GM12878 (cell line): ENCODE measurements around the gene THSD4. TPM values are rescaled to one million over a fixed set of nuclear protein-coding genes. Genes with fewer than 3 reads are reported as not detected.

Source experiments
- ATAC-seq: fragments of 200-7000 bp; cut with Tn5 transposase; 3 replicates; pipeline ENCODE4 v1.9.1; 2020; ENCODE audit warnings: mild to moderate bottlenecking, moderate library complexity
- BruUV-seq: library from RNA; stranded (reverse); fragments of 400-500 nt; replicated peaks from 2 replicates; lab custom pipeline; 2021; lab: Mats Ljungman, UMichigan
- CTCF ChIA-PET: fragments of 300-600 bp; sonication (Branson Sonifier 250); formaldehyde crosslinking; extraction: SDS; loops from one replicate; lab custom pipeline; 2021; ENCODE audit warnings: inconsistent platforms; lab: Yijun Ruan, JAX
- POLR2A ChIA-PET: fragments of 350-600 bp; formaldehyde crosslinking; extraction: SDS; loops from one replicate; lab custom pipeline; 2021; ENCODE audit warnings: inconsistent platforms; lab: Charles Lee
- RAD21 ChIA-PET: fragments of 300-600 bp; sonication (Branson Sonifier 250); formaldehyde crosslinking; loops from one replicate; lab custom pipeline; 2023; ENCODE audit warnings: antibody characterized with exemption; ENCODE audit not compliant: unreplicated experiment; lab: Charles Lee
- SMC1A ChIA-PET: fragments of 300-600 bp; sonication (Branson Sonifier 250); formaldehyde crosslinking; loops from one replicate; lab custom pipeline; 2023; ENCODE audit not compliant: unreplicated experiment, uncharacterized antibody; lab: Charles Lee
- DNase-seq: peaks from one replicate; pipeline ENCODE4 v3.0.0-alpha.2; 2011; ENCODE audit warnings: low read depth, low spot score
- FAIRE-seq: peaks from 3 replicates; lab custom pipeline; 2011; peaks lifted over from hg19 to GRCh38; lab: Jason Lieb, UNC
- H2AFZ ChIP-seq: 2 replicates; pipeline ENCODE4 v1.6.0; 2011; ENCODE audit warnings: low read depth, low read length, control low read depth; ENCODE audit not compliant: control insufficient read depth
- H3K27ac ChIP-seq: 2 replicates; pipeline ENCODE4 v1.5.1; 2011; ENCODE audit warnings: control low read depth; ENCODE audit not compliant: control insufficient read depth, insufficient read depth
- H3K27me3 ChIP-seq, 2 experiments: replicated peaks in 1 of 2; 2 replicates each; pipeline versions ENCODE4 v1.6.0 to v1.6.1; 2011; ENCODE audit warnings: low read length in 1 of 2; ENCODE audit not compliant: control insufficient read depth in 2 of 2, insufficient read depth in 2 of 2
- H3K36me3 ChIP-seq, 2 experiments: 2 replicates each; pipeline ENCODE4 v1.5.1; 2011; ENCODE audit warnings: low read length in 1 of 2; ENCODE audit not compliant: control insufficient read depth in 2 of 2, insufficient read depth in 2 of 2
- H3K4me1 ChIP-seq: 2 replicates; pipeline ENCODE4 v1.6.1; 2011; ENCODE audit warnings: mild to moderate bottlenecking, low read length, moderate library complexity, mixed read lengths; ENCODE audit not compliant: control insufficient read depth, insufficient read depth
- H3K4me2 ChIP-seq: 2 replicates; pipeline ENCODE4 v1.6.0; 2011; ENCODE audit warnings: control low read depth; ENCODE audit not compliant: control insufficient read depth, insufficient read depth
- H3K4me3 ChIP-seq: fragments of 200-600 bp; sonication (generic); 2 replicates; pipeline ENCODE4 v1.5.1; 2016
- H3K79me2 ChIP-seq: 2 replicates; pipeline ENCODE4 v1.6.0; 2011; ENCODE audit warnings: low read length; ENCODE audit not compliant: control insufficient read depth, insufficient read depth
- H3K9ac ChIP-seq: 2 replicates; pipeline ENCODE4 v1.8.0; 2011; ENCODE audit warnings: low read length, control low read depth, mixed read lengths; ENCODE audit not compliant: control insufficient read depth, insufficient read depth
- H3K9me3 ChIP-seq: replicated peaks from 3 replicates; pipeline ENCODE4 v1.5.1; 2011; ENCODE audit warnings: mild to moderate bottlenecking, low read length; ENCODE audit not compliant: control insufficient read depth, insufficient read depth
- H4K20me1 ChIP-seq: 2 replicates; pipeline ENCODE4 v1.6.0; 2011; ENCODE audit not compliant: control insufficient read depth, insufficient read depth
- CBX5 ChIP-seq: sonication (generic); IDR thresholded peaks from 2 replicates; pipeline ENCODE4 v1.6.1; 2016; ENCODE audit warnings: low read depth, moderate library complexity, mild to moderate bottlenecking, inconsistent platforms
- CREM ChIP-seq: IDR thresholded peaks from 2 replicates; pipeline ENCODE4 v1.6.1; 2014; ENCODE audit warnings: antibody characterized with exemption, low read depth
- ESRRA ChIP-seq: IDR thresholded peaks from 2 replicates; pipeline ENCODE4 v1.6.1; 2012; ENCODE audit warnings: mild to moderate bottlenecking, low read length, improper control_type of control experiment
- FOXK2 ChIP-seq: fragments of 450-650 bp; IDR thresholded peaks from 2 replicates; pipeline ENCODE4 v1.6.1; 2017; ENCODE audit warnings: mild to moderate bottlenecking, moderate library complexity
- GABPA ChIP-seq: IDR thresholded peaks from 2 replicates; pipeline ENCODE4 v1.6.1; 2014; ENCODE audit warnings: antibody characterized with exemption, low read depth, mild to moderate bottlenecking, inconsistent platforms
- POLR2AphosphoS2 ChIP-seq: IDR thresholded peaks from 2 replicates; pipeline ENCODE4 v1.6.1; 2011; ENCODE audit warnings: low read depth, mild to moderate bottlenecking, low read length, improper control_type of control experiment, moderate library complexity
- RAD21 ChIP-seq: IDR thresholded peaks from 2 replicates; pipeline ENCODE4 v1.6.1; 2011; ENCODE audit warnings: mild to moderate bottlenecking, low read depth, low read length, moderate library complexity; ENCODE audit not compliant: insufficient read depth
- ZNF24 ChIP-seq: fragments of 450-650 bp; IDR thresholded peaks from 2 replicates; pipeline ENCODE4 v1.6.1; 2017; ENCODE audit warnings: antibody characterized with exemption, mild to moderate bottlenecking
- WGBS: methylation state at CpG from one replicate; pipeline ENCODE4 v1.1.6; 2016; ENCODE audit warnings: low lambda C conversion rate; ENCODE audit not compliant: insufficient replicate concordance, insufficient coverage; ENCODE audit errors: missing lambda C conversion rate; 5-methylcytosine and 5-hydroxymethylcytosine counted together
- in situ Hi-C: fragments of 300-500 bp; cut with MboI; formaldehyde crosslinking; loops from 9 replicates; pipeline ENCODE4 v1.14.3; 2018; ENCODE audit warnings: mixed read lengths
- intact Hi-C: fragments of 100-400 bp; cut with micrococcal nuclease; formaldehyde crosslinking; loops from one replicate; pipeline ENCODE4 v1.14.2; 2022; ENCODE audit not compliant: unreplicated experiment
- polyA plus RNA-seq, 11 experiments: library from polyadenylated mRNA; depleted of rRNA in 4 of 11; unstranded in 6 of 11; stranded (reverse) in 5 of 11; fragments of >200 nt; fragmentation: Nextera tagmentation in 4 of 11; fragmentation: Illumina TruSeq in 1 of 11; extraction: Ambion mirVana in 4 of 11; extraction: Trizol in 1 of 11; gene quantifications; 1 replicate in 1 of 11; 2 replicates in 10 of 11; pipeline versions ENCODE4 v1.2.1 to v1.2.3, GENCODE V29; 2011 to 2016; ENCODE audit warnings: inconsistent platforms in 2 of 11, missing spikeins in 2 of 11, low read depth in 1 of 11
- total RNA-seq, 4 experiments: library from RNA; depleted of rRNA in 3 of 4; stranded (reverse); fragments of >200 nt in 3 of 4; fragmentation: Illumina TruSeq in 1 of 4; extraction: Trizol in 1 of 4; gene quantifications; 2 replicates each; pipeline versions ENCODE4 v1.2.1 to v1.2.3, GENCODE V29; 2013 to 2021
- TF ChIP-seq, protein P1 (sequence below): fragments of 450-650 bp; IDR thresholded peaks from 2 replicates; pipeline ENCODE4 v1.6.1; 2018; ENCODE audit warnings: borderline replicate concordance, mild to moderate bottlenecking; ENCODE audit not compliant: partially characterized antibody

THSD4 gene
- total and polyA plus RNA-seq, 10 of the 15 experiments (the other 5 are each of a cell fraction or from before 2014, with no cell fraction given): 0.04 to 0.13 (median 0.05) TPM; not detected in 7

DNA sequence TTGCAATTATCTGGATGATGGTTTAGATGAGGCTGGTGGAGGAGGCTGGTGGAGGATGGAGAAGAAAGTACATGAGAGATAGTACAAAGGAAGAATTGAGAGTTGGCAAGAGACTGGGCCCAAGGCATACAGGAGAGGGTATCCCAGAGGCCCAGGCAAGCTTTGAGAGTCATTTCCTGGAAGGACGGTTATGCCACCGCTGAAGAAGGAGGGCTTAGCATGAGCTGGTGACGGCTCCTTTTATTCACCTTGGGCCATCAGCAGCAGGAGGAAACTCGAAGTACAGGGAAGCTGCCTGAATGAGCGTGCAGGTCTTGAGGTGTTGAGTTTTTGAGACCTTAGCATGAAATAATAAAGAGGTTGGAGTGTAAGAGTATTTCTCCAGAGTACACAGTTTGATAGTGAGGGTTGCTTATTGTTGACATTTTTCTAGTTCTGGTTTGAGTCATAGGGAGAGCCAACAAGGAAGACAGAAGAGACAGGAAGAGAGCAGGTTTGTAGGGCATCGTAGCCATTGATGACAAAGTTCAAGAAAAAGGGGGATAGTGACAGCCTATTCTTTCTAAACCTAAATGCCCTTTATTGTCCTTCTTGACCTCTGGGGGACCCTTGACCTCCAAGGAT, 13.8 kb downstream of the THSD4 start:
- ChIA-PET RAD21 (no interaction called here), CTCF (no interaction called here), SMC1A (no interaction called here), POLR2A (no interaction called here)
- TF ChIP-seq, protein P1, sequence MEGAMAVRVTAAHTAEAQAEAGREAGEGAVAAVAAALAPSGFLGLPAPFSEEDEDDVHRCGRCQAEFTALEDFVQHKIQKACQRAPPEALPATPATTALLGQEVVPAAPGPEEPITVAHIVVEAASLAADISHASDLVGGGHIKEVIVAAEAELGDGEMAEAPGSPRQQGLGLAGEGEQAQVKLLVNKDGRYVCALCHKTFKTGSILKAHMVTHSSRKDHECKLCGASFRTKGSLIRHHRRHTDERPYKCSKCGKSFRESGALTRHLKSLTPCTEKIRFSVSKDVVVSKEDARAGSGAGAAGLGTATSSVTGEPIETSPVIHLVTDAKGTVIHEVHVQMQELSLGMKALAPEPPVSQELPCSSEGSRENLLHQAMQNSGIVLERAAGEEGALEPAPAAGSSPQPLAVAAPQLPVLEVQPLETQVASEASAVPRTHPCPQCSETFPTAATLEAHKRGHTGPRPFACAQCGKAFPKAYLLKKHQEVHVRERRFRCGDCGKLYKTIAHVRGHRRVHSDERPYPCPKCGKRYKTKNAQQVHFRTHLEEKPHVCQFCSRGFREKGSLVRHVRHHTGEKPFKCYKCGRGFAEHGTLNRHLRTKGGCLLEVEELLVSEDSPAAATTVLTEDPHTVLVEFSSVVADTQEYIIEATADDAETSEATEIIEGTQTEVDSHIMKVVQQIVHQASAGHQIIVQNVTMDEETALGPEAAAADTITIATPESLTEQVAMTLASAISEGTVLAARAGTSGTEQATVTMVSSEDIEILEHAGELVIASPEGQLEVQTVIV: no peak
- TF ChIP-seq FOXK2 (no peak), ZNF24 (no peak), GABPA (no peak), ESRRA (no peak), RAD21 (no peak), CREM (no peak), POLR2AphosphoS2 (no peak), CBX5 (no peak)
- FAIRE-seq: no peak
- Histone ChIP-seq H3K9ac (no peak overlapping the region), H3K27ac (no peak overlapping the region), H3K4me1 (no peaks in the 10 kb centered on the region), H3K36me3 (no peaks in the 10 kb centered on the region), H3K4me2 (no peak overlapping the region), H3K79me2 (no peaks in the 10 kb centered on the region), H3K4me3 (no peak overlapping the region), H3K9me3 (no peaks in the 10 kb centered on the region), H3K27me3 (no peaks in the 10 kb centered on the region; a peak in 2 of 4 replicates), H4K20me1 (no peaks in the 10 kb centered on the region), H2AFZ (no peak overlapping the region)
- ATAC-seq: no peak
- WGBS: 51% methylated on average over 6 of the region's 6 CpGs
- BruUV-seq: no TSS peak
- intact Hi-C loops: no loop called here
- DNase-seq: no peak
- in situ Hi-C loops: no loop called here
